Activated CD4-positive, alpha-beta memory T cell treated with anti-CD3 and anti-CD28 coated beads, Interleukin-2, amount 10 ng/mL, durations not matched to agents 7 days and 5 days (primary cell): ENCODE results near the gene MOSPD3. TPM values are rescaled to one million over a fixed set of nuclear protein-coding genes. Genes with fewer than 3 reads are reported as not detected.
"Not testable (repeated sequence)": the region's sequence is repeated elsewhere in the genome, so short reads cannot be mapped to it uniquely, and the experiment has no call there.

Experiments used
- CTCF ChIA-PET: fragments of 350-600 bp; sonication (Branson Sonifier 250); formaldehyde crosslinking; loops from one replicate; lab custom pipeline; 2021; ENCODE audit warnings: antibody characterized with exemption, inconsistent platforms; lab: Charles Lee
- POLR2A ChIA-PET: fragments of 350-600 bp; sonication (Branson Sonifier 250); formaldehyde crosslinking; loops from one replicate; lab custom pipeline; 2021; ENCODE audit warnings: antibody characterized with exemption; lab: Charles Lee
- DNase-seq: peaks from one replicate; pipeline ENCODE4 v3.0.0-alpha.2; 2020
- H3K27ac Mint-ChIP-seq: one replicate; pipeline ENCODE4 v1.8.0; 2021; ENCODE audit warnings: mild to moderate bottlenecking, mixed read lengths
- H3K27me3 Mint-ChIP-seq: one replicate; pipeline ENCODE4 v1.8.0; 2021; ENCODE audit warnings: mixed read lengths
- H3K36me3 Mint-ChIP-seq: one replicate; pipeline ENCODE4 v1.8.0; 2021; ENCODE audit warnings: low read depth, mixed read lengths
- H3K4me1 Mint-ChIP-seq: one replicate; pipeline ENCODE4 v1.8.0; 2021; ENCODE audit warnings: mixed read lengths
- H3K4me3 Mint-ChIP-seq: one replicate; pipeline ENCODE4 v1.8.0; 2021; ENCODE audit warnings: mild to moderate bottlenecking, mixed read lengths
- H3K9me3 Mint-ChIP-seq: one replicate; pipeline ENCODE4 v1.8.0; 2021; ENCODE audit warnings: mixed read lengths
- total RNA-seq, 2 experiments: library from RNA; stranded (reverse); gene quantifications; one replicate each; pipeline ENCODE4 v1.2.3, GENCODE V29; 2021

Gene MOSPD3
- total RNA-seq, 2 experiments from 2014 or later: 47.2 to 53.3 TPM

GRCh38 chr7:100632951-100633717 is 20.8 kb downstream of the MOSPD3 start:
- ChIA-PET POLR2A (interaction anchor here (0.7 to 3.9 kb wide), 16 partner anchors 9 to 204 kb away, joined by 3 to 47 read pairs (median 6); partner anchors contain the start of genes FBXO24, GNB2, LRCH4 and MEPCE), CTCF (interaction anchor here (0.7 to 9.9 kb wide), 21 partner anchors 9 to 510 kb away, joined by 3 to 163 read pairs (median 4); partner anchors contain the start of genes FBXO24, GIGYF1, GNB2 and MOSPD3)
- peak; percentile 70 for DNase-seq
- no peaks in the 10 kb centered on the region for H3K9me3 Mint-ChIP-seq
- peak overlapping the region; percentile 79 for H3K27ac Mint-ChIP-seq
- peaks cover 48% of the 10 kb centered on the region for H3K4me1 Mint-ChIP-seq
- peak overlapping the region; percentile 81 for H3K4me3 Mint-ChIP-seq
- peaks cover 6% of the 10 kb centered on the region for H3K27me3 Mint-ChIP-seq
- H3K36me3 Mint-ChIP-seq: peaks cover 13% of the 10 kb centered on the region

- Mint-ChIP-seq H3K4me3 (no peak overlapping the region), H3K9me3 (no peaks in the 10 kb centered on the region), H3K4me1 (peaks cover 2% of the 10 kb centered on the region), H3K36me3 (peaks cover 3% of the 10 kb centered on the region), H3K27me3 (peaks cover under 1% of the 10 kb centered on the region), H3K27ac (no peak overlapping the region)
- DNase-seq: no peak
- POLR2A ChIA-PET: interaction anchor here (1.3 kb wide), 1 partner anchor 14 kb away, joined by 5 read pairs; no protein-coding TSS in a partner anchor
- CTCF ChIA-PET: no interaction called here
These were observed 27.7 kb downstream of the MOSPD3 start for GRCh38 chr7:100639995-100640516.

- POLR2A ChIA-PET: no interaction called here
- no peak for DNase-seq
- CTCF ChIA-PET: no interaction called here
- Mint-ChIP-seq H3K27me3 (peaks cover 6% of the 10 kb centered on the region), H3K4me3 (no peak overlapping the region), H3K36me3 (peaks cover 3% of the 10 kb centered on the region), H3K4me1 (peaks cover 2% of the 10 kb centered on the region), H3K27ac (no peak overlapping the region), H3K9me3 (no peaks in the 10 kb centered on the region)
These were observed 28.4 kb downstream of the MOSPD3 start for GRCh38 chr7:100640517-100641440.

- H3K4me1 Mint-ChIP-seq: peaks cover 2% of the 10 kb centered on the region
- no peak for DNase-seq
- H3K27me3 Mint-ChIP-seq: peaks cover 9% of the 10 kb centered on the region
- ChIA-PET CTCF (no interaction called here), POLR2A (no interaction called here)
- H3K4me3 Mint-ChIP-seq: no peak within 1 kb of the TSS
- H3K9me3 Mint-ChIP-seq: no peaks in the 10 kb centered on the region
- H3K27ac Mint-ChIP-seq: no peak within 1 kb of the TSS
- H3K36me3 Mint-ChIP-seq: peaks cover 3% of the 10 kb centered on the region
These were observed 29.1 kb downstream of the MOSPD3 start, which contains the start of gene TFR2 for GRCh38 chr7:100641463-100641859. TSS of gene TFR2 (minus strand) at chr7:100641552. CDS start at chr7:100641509, 43 bp downstream.

- ChIA-PET POLR2A (no interaction called here), CTCF (no interaction called here)
- DNase-seq: no peak
- no peaks in the 10 kb centered on the region for H3K9me3 Mint-ChIP-seq
- peaks cover 9% of the 10 kb centered on the region for H3K27me3 Mint-ChIP-seq
- H3K27ac Mint-ChIP-seq: no peak overlapping the region
- no peak overlapping the region for H3K4me3 Mint-ChIP-seq
- peaks cover 2% of the 10 kb centered on the region for H3K4me1 Mint-ChIP-seq
- no peaks in the 10 kb centered on the region for H3K36me3 Mint-ChIP-seq
These were observed 29.7 kb downstream of the MOSPD3 start for GRCh38 chr7:100641860-100642533.

GRCh38 chr7:100642534-100642907 is 30.2 kb downstream of the MOSPD3 start:
- peak; percentile 44 for DNase-seq
- Mint-ChIP-seq H3K9me3 (no peaks in the 10 kb centered on the region), H3K4me3 (no peak overlapping the region), H3K27me3 (peaks cover 10% of the 10 kb centered on the region), H3K27ac (no peak overlapping the region), H3K36me3 (no peaks in the 10 kb centered on the region), H3K4me1 (peaks cover 2% of the 10 kb centered on the region)
- ChIA-PET POLR2A (no interaction called here), CTCF (interaction anchor here (1.0 kb wide), 1 partner anchor 8 kb away, joined by 3 read pairs; no protein-coding TSS in a partner anchor)

GRCh38 chr7:100649826-100650565 is 37.7 kb downstream of the MOSPD3 start:
- peaks cover 27% of the 10 kb centered on the region for H3K27me3 Mint-ChIP-seq
- no peaks in the 10 kb centered on the region for H3K36me3 Mint-ChIP-seq
- no peak overlapping the region for H3K27ac Mint-ChIP-seq
- H3K9me3 Mint-ChIP-seq: no peaks in the 10 kb centered on the region
- no peak overlapping the region for H3K4me3 Mint-ChIP-seq
- DNase-seq: no peak
- POLR2A ChIA-PET: interaction anchor here (1.2 kb wide), 1 partner anchor 16 kb away, joined by 3 read pairs; no protein-coding TSS in a partner anchor
- CTCF ChIA-PET: interaction anchor here (0.7 kb wide), 1 partner anchor 16 kb away, joined by 4 read pairs; no protein-coding TSS in a partner anchor
- H3K4me1 Mint-ChIP-seq: peaks cover 2% of the 10 kb centered on the region

GRCh38 chr7:100654908-100655831 is 42.8 kb downstream of the MOSPD3 start:
- Mint-ChIP-seq H3K27ac (no peak overlapping the region), H3K4me3 (no peak overlapping the region), H3K36me3 (no peaks in the 10 kb centered on the region), H3K27me3 (peaks cover 39% of the 10 kb centered on the region), H3K9me3 (no peaks in the 10 kb centered on the region), H3K4me1 (peaks cover 2% of the 10 kb centered on the region)
- no peak for DNase-seq
- POLR2A ChIA-PET: no interaction called here
- CTCF ChIA-PET: interaction anchor here (2.0 kb wide), 1 partner anchor 21 kb away, joined by 5 read pairs; no protein-coding TSS in a partner anchor

GRCh38 chr7:100655908-100656674 is 43.8 kb downstream of the MOSPD3 start, which contains the start of gene ACTL6B:
TSS of gene ACTL6B (minus strand) at chr7:100656448. CDS start at chr7:100656354, 94 bp downstream.
- Mint-ChIP-seq H3K4me1 (peaks cover 2% of the 10 kb centered on the region), H3K36me3 (no peaks in the 10 kb centered on the region), H3K27me3 (peaks cover 38% of the 10 kb centered on the region), H3K27ac (no peak within 1 kb of the TSS), H3K9me3 (no peaks in the 10 kb centered on the region), H3K4me3 (no peak within 1 kb of the TSS)
- peak; percentile 68 for DNase-seq
- POLR2A ChIA-PET: no interaction called here
- CTCF ChIA-PET: interaction anchor here (0.6 to 2.0 kb wide), 3 partner anchors 22 to 177 kb away, joined by 3 to 5 read pairs (median 3); partner anchors contain the start of gene TSC22D4

GRCh38 chr7:100662194-100662776 is 49.9 kb downstream of the MOSPD3 start:
- H3K9me3 Mint-ChIP-seq, H3K36me3 Mint-ChIP-seq, H3K4me1 Mint-ChIP-seq, H3K27ac Mint-ChIP-seq, DNase-seq, H3K4me3 Mint-ChIP-seq: not testable (repeated sequence)
- peaks cover 20% of the 10 kb centered on the region for H3K27me3 Mint-ChIP-seq
- ChIA-PET POLR2A (interaction anchor here (1.0 kb wide), 1 partner anchor 11 kb away, joined by 3 read pairs; no protein-coding TSS in a partner anchor), CTCF (interaction anchor here (1.2 kb wide), 1 partner anchor 102 kb away, joined by 3 read pairs; no protein-coding TSS in a partner anchor)
